Mononuclear cell (primary cell): Measurements from ENCODE around the gene SSTR3. TPM values are rescaled to one million over a fixed set of nuclear protein-coding genes. Genes with fewer than 3 reads are reported as not detected.

ENCODE experiments used
- H3K27me3 ChIP-seq: 2 replicates; pipeline ENCODE4 v1.6.0; 2011; ENCODE audit warnings: low read length, control low read depth; ENCODE audit not compliant: insufficient read depth
- H3K4me1 ChIP-seq: 2 replicates; pipeline ENCODE4 v1.5.1; 2011; ENCODE audit warnings: mild to moderate bottlenecking, low read length, control low read depth; ENCODE audit not compliant: insufficient read depth
- H3K4me3 ChIP-seq: 2 replicates; pipeline ENCODE4 v1.5.1; 2011; ENCODE audit warnings: mild to moderate bottlenecking, low read length, moderate library complexity
- H3K9me3 ChIP-seq: 2 replicates; pipeline ENCODE4 v1.5.1; 2011; ENCODE audit warnings: low read depth, mild to moderate bottlenecking, control low read depth, low read length
- total RNA-seq: library from RNA; depleted of rRNA; stranded (reverse); fragments of >200 nt; gene quantifications from one replicate; pipeline ENCODE4 v1.2.3, GENCODE V29; 2012

The SSTR3 gene
- total RNA-seq, 1 donor = 2.4 TPM

DNA sequence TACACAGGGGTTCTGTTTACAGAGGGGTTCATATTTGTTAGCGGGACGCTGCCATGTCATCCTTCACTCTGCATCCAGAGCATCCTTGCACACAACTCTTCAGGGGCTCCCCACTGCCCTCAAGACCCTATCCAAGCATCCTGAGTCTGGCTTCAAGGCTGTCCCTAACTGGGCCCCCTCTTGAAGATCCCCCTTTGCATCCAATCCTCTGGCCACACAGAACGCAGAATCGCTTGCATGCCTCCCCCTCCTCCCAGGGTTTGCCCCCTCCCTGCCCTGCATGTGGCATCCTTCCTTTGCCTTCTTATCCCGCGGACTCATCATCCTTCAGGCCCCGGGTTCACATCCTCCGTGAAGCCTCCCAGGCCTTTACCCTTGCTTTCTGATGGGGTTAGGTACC lies 42.9 kb downstream of the SSTR3 start:
- Histone ChIP-seq H3K9me3 (no peaks in the 10 kb centered on the region), H3K27me3 (no peaks in the 10 kb centered on the region), H3K4me3 (no peak overlapping the region), H3K4me1 (peaks cover 57% of the 10 kb centered on the region)

- peaks cover 68% of the 10 kb centered on the region for H3K4me1 ChIP-seq
- H3K9me3 ChIP-seq = no peaks in the 10 kb centered on the region
- no peaks in the 10 kb centered on the region for H3K27me3 ChIP-seq
- no peak overlapping the region for H3K4me3 ChIP-seq
Observed at GRCh38 chr22:37167981-37168647, 44.2 kb downstream of the SSTR3 start.

- peaks cover 74% of the 10 kb centered on the region for H3K4me1 ChIP-seq
Observed at GRCh38 chr22:37167176-37167980, 44.9 kb downstream of the SSTR3 start.

GRCh38 chr22:37166675-37167066 lies 45.6 kb downstream of the SSTR3 start:
- H3K27me3 ChIP-seq = no peaks in the 10 kb centered on the region
- H3K9me3 ChIP-seq = no peaks in the 10 kb centered on the region
- peaks cover 81% of the 10 kb centered on the region for H3K4me1 ChIP-seq
- no peak overlapping the region for H3K4me3 ChIP-seq

More at GRCh38 chr22:37167176-37167980, 44.9 kb downstream of the SSTR3 start:
- Histone ChIP-seq H3K4me3 (no peak overlapping the region), H3K27me3 (no peaks in the 10 kb centered on the region), H3K9me3 (no peaks in the 10 kb centered on the region)

GRCh38 chr22:37165940-37166674 lies 46.2 kb downstream of the SSTR3 start:
- no peaks in the 10 kb centered on the region for H3K27me3 ChIP-seq
- no peaks in the 10 kb centered on the region for H3K9me3 ChIP-seq
- H3K4me3 ChIP-seq = no peak overlapping the region
- peaks cover 87% of the 10 kb centered on the region for H3K4me1 ChIP-seq

- H3K4me3 ChIP-seq = no peak overlapping the region
- no peaks in the 10 kb centered on the region for H3K27me3 ChIP-seq
- peaks cover 85% of the 10 kb centered on the region for H3K4me1 ChIP-seq
- H3K9me3 ChIP-seq = no peaks in the 10 kb centered on the region
Observed at GRCh38 chr22:37165066-37165465, 47.2 kb downstream of the SSTR3 start.

DNA sequence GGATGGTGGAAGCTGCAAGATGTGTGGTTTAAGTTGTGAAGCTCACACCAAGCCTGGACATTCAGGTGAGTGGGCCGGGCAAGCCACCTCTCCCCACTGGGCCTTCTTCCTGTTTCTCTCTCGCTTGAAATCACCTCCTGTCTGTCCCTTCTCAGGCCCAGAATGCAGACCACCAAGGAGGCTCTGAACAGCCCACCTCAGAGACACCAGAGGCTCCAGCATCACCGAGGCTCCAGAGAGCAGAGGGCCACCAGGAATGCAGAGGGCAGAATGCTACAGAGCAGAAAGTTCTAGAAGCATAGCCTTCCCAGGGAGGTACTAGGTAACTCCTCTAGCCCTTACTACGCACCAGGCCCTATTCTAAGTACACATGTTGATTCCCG lies 47.8 kb downstream of the SSTR3 start:
- H3K27me3 ChIP-seq = no peaks in the 10 kb centered on the region
- no peaks in the 10 kb centered on the region for H3K9me3 ChIP-seq
- H3K4me3 ChIP-seq = no peak overlapping the region
- peaks cover 84% of the 10 kb centered on the region for H3K4me1 ChIP-seq

- no peaks in the 10 kb centered on the region for H3K9me3 ChIP-seq
- H3K4me1 ChIP-seq = peaks cover 86% of the 10 kb centered on the region
- no peaks in the 10 kb centered on the region for H3K27me3 ChIP-seq
- no peak overlapping the region for H3K4me3 ChIP-seq
Observed at GRCh38 chr22:37163575-37164504, 48.4 kb downstream of the SSTR3 start.

DNA sequence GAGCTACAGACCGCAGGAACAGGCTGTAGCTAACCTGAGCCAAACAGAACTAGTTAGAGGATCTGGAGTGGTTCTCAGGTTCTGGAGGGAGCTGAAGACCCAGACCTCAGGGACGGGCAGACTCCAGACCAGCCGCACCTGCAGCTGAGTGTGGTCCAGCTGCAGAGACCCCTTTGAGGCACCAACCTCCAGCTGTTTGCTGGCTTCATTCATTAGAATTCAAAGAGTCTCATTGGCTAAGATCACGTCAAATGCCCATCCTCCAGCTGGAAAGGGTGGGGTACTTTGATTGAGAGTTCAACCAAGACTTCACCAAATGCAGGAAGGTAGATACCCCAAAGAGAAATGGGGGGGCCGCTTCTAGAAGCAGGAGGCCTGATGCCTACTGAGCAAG lies 49.2 kb downstream of the SSTR3 start:
- H3K4me3 ChIP-seq = no peak overlapping the region
- H3K9me3 ChIP-seq = no peaks in the 10 kb centered on the region
- H3K27me3 ChIP-seq = no peaks in the 10 kb centered on the region
- H3K4me1 ChIP-seq = peaks cover 86% of the 10 kb centered on the region

DNA sequence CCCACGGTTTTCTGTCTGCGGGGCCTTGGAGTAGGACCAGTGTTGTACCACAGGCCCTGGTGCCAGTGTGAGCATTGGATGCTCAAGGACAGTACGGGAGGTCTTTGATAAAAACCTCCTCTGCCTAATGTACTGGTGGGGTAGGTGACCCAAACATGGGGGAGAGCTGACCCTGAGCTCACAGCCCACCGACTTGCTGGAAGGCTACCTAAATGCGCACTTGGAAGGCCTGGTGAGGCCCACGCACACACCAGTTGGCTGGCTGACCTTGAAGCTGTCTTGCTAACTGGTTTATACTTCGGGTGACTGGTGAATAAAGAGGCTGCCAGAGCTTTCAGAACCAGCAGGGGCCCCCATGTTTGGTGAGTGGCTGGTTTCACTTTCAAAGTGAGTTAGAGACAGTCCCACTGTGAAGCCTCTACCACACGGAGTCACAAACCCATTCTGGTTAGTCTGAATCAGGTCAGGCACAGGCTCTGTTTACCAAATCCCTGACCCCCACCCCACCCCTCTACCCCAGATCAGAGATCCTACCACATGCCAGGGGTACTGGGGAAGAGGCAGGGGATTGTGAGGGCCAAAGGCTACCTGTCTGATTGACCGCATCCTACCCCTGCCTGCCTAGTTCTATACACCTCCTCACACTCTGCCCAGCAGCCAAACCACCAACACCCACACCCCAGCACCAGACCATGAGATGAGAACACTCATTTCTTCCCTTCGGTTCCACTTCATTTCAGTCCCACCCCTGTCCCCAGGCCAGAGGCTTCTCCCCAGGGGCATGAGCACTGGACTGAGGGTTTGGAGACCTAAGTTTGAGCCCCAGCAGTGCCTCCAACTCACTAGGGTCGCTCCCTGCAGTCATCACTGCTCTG lies 49.8 kb downstream of the SSTR3 start:
- Histone ChIP-seq H3K4me1 (peaks cover 85% of the 10 kb centered on the region), H3K27me3 (no peaks in the 10 kb centered on the region), H3K9me3 (no peaks in the 10 kb centered on the region), H3K4me3 (no peak overlapping the region)

- H3K4me1 ChIP-seq = peaks cover 80% of the 10 kb centered on the region
- no peaks in the 10 kb centered on the region for H3K9me3 ChIP-seq
- H3K4me3 ChIP-seq = no peak overlapping the region
- no peaks in the 10 kb centered on the region for H3K27me3 ChIP-seq
Observed at GRCh38 chr22:37161443-37161842, 50.8 kb downstream of the SSTR3 start.

- Histone ChIP-seq H3K4me3 (no peak overlapping the region), H3K9me3 (no peaks in the 10 kb centered on the region), H3K4me1 (peaks cover 69% of the 10 kb centered on the region), H3K27me3 (no peaks in the 10 kb centered on the region)
Observed at GRCh38 chr22:37160027-37160426, 52.2 kb downstream of the SSTR3 start.

DNA sequence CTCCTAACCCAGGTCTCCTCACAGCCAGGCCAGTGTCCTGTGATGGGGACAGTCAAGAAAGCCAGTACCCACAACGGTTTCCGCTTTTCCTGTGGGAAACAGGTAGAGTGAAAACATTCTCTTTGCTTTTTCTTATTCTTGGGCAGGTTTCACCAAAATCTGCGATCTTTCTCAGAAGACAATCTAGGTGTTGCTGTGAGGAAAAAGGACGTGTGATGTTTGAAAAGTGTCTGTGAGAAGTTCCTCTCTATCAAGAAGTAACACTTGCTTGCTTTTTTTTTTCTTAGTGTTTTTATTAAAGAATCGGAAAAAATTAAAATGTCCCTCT lies 53.4 kb downstream of the SSTR3 start:
- Histone ChIP-seq H3K27me3 (no peaks in the 10 kb centered on the region), H3K4me1 (peaks cover 60% of the 10 kb centered on the region), H3K9me3 (no peaks in the 10 kb centered on the region), H3K4me3 (no peak overlapping the region)
